GM12878 (cell line): Measurements from ENCODE around the gene AKT3. TPM values are rescaled to one million over a fixed set of nuclear protein-coding genes. Genes with fewer than 3 reads are reported as not detected.

Experiments used
- ATAC-seq: fragments of 200-7000 bp; cut with Tn5 transposase; 3 replicates; pipeline ENCODE4 v1.9.1; 2020; ENCODE audit warnings: mild to moderate bottlenecking, moderate library complexity
- BruUV-seq: library from RNA; stranded (reverse); fragments of 400-500 nt; replicated peaks from 2 replicates; lab custom pipeline; 2021; lab: Mats Ljungman, UMichigan
- CTCF ChIA-PET: fragments of 300-600 bp; sonication (Branson Sonifier 250); formaldehyde crosslinking; extraction: SDS; loops from one replicate; lab custom pipeline; 2021; ENCODE audit warnings: inconsistent platforms; lab: Yijun Ruan, JAX
- POLR2A ChIA-PET: fragments of 350-600 bp; formaldehyde crosslinking; extraction: SDS; loops from one replicate; lab custom pipeline; 2021; ENCODE audit warnings: inconsistent platforms; lab: Charles Lee
- RAD21 ChIA-PET: fragments of 300-600 bp; sonication (Branson Sonifier 250); formaldehyde crosslinking; loops from one replicate; lab custom pipeline; 2023; ENCODE audit warnings: antibody characterized with exemption; ENCODE audit not compliant: unreplicated experiment; lab: Charles Lee
- SMC1A ChIA-PET: fragments of 300-600 bp; sonication (Branson Sonifier 250); formaldehyde crosslinking; loops from one replicate; lab custom pipeline; 2023; ENCODE audit not compliant: unreplicated experiment, uncharacterized antibody; lab: Charles Lee
- DNase-seq: peaks from one replicate; pipeline ENCODE4 v3.0.0-alpha.2; 2011; ENCODE audit warnings: low read depth, low spot score
- FAIRE-seq: peaks from 3 replicates; lab custom pipeline; 2011; peaks lifted over from hg19 to GRCh38; lab: Jason Lieb, UNC
- H2AFZ ChIP-seq: 2 replicates; pipeline ENCODE4 v1.6.0; 2011; ENCODE audit warnings: low read depth, low read length, control low read depth; ENCODE audit not compliant: control insufficient read depth
- H3K27ac ChIP-seq: 2 replicates; pipeline ENCODE4 v1.5.1; 2011; ENCODE audit warnings: control low read depth; ENCODE audit not compliant: control insufficient read depth, insufficient read depth
- H3K27me3 ChIP-seq, 2 experiments: replicated peaks in 1 of 2; 2 replicates each; pipeline versions ENCODE4 v1.6.0 to v1.6.1; 2011; ENCODE audit warnings: low read length in 1 of 2; ENCODE audit not compliant: control insufficient read depth in 2 of 2, insufficient read depth in 2 of 2
- H3K36me3 ChIP-seq, 2 experiments: 2 replicates each; pipeline ENCODE4 v1.5.1; 2011; ENCODE audit warnings: low read length in 1 of 2; ENCODE audit not compliant: control insufficient read depth in 2 of 2, insufficient read depth in 2 of 2
- H3K4me1 ChIP-seq: 2 replicates; pipeline ENCODE4 v1.6.1; 2011; ENCODE audit warnings: mild to moderate bottlenecking, low read length, moderate library complexity, mixed read lengths; ENCODE audit not compliant: control insufficient read depth, insufficient read depth
- H3K4me2 ChIP-seq: 2 replicates; pipeline ENCODE4 v1.6.0; 2011; ENCODE audit warnings: control low read depth; ENCODE audit not compliant: control insufficient read depth, insufficient read depth
- H3K4me3 ChIP-seq: fragments of 200-600 bp; sonication (generic); 2 replicates; pipeline ENCODE4 v1.5.1; 2016
- H3K79me2 ChIP-seq: 2 replicates; pipeline ENCODE4 v1.6.0; 2011; ENCODE audit warnings: low read length; ENCODE audit not compliant: control insufficient read depth, insufficient read depth
- H3K9ac ChIP-seq: 2 replicates; pipeline ENCODE4 v1.8.0; 2011; ENCODE audit warnings: low read length, control low read depth, mixed read lengths; ENCODE audit not compliant: control insufficient read depth, insufficient read depth
- H3K9me3 ChIP-seq: replicated peaks from 3 replicates; pipeline ENCODE4 v1.5.1; 2011; ENCODE audit warnings: mild to moderate bottlenecking, low read length; ENCODE audit not compliant: control insufficient read depth, insufficient read depth
- H4K20me1 ChIP-seq: 2 replicates; pipeline ENCODE4 v1.6.0; 2011; ENCODE audit not compliant: control insufficient read depth, insufficient read depth
- BACH1 ChIP-seq: fragments of 450-650 bp; IDR thresholded peaks from 2 replicates; pipeline ENCODE4 v1.6.1; 2017; ENCODE audit warnings: mild to moderate bottlenecking, borderline replicate concordance
- BMI1 ChIP-seq: fragments of 450-650 bp; IDR thresholded peaks from 2 replicates; pipeline ENCODE4 v1.6.1; 2016; ENCODE audit warnings: mild to moderate bottlenecking, moderate library complexity, borderline replicate concordance
- CHD1 ChIP-seq: IDR thresholded peaks from 2 replicates; pipeline ENCODE4 v1.6.1; 2012; ENCODE audit warnings: low read depth, low read length, improper control_type of control experiment
- CREB1 ChIP-seq: IDR thresholded peaks from 2 replicates; pipeline ENCODE4 v1.6.1; 2012; ENCODE audit warnings: low read depth, mild to moderate bottlenecking, inconsistent platforms
- EZH2 ChIP-seq: IDR thresholded peaks from 2 replicates; pipeline ENCODE4 v1.6.1; 2012; ENCODE audit warnings: low read depth, mild to moderate bottlenecking, control low read depth, inconsistent platforms, low read length, borderline replicate concordance; ENCODE audit not compliant: control insufficient read depth
- MTA2 ChIP-seq: fragments of 450-650 bp; IDR thresholded peaks from 2 replicates; pipeline ENCODE4 v1.6.1; 2016; ENCODE audit warnings: low read depth, mild to moderate bottlenecking, moderate library complexity
- MTA3 ChIP-seq: IDR thresholded peaks from 2 replicates; pipeline ENCODE4 v1.6.1; 2012; ENCODE audit warnings: low read length, inconsistent platforms, borderline replicate concordance
- PML ChIP-seq: IDR thresholded peaks from 2 replicates; pipeline ENCODE4 v1.6.1; 2012; ENCODE audit warnings: low read length, inconsistent platforms
- RBBP5 ChIP-seq: fragments of 200-600 bp; sonication (generic); conservative IDR thresholded peaks from 2 replicates; pipeline ENCODE4 v1.6.1; 2016
- RFX5 ChIP-seq: IDR thresholded peaks from 2 replicates; pipeline ENCODE4 v1.6.1; 2011; ENCODE audit warnings: low read depth, low read length, improper control_type of control experiment
- SMAD5 ChIP-seq: IDR thresholded peaks from 2 replicates; pipeline ENCODE4 v1.6.1; 2016; ENCODE audit warnings: antibody characterized with exemption, low read depth
- SREBF2 ChIP-seq: IDR thresholded peaks from 2 replicates; pipeline ENCODE4 v1.6.1; 2012; ENCODE audit warnings: mild to moderate bottlenecking, low read length
- YY1 ChIP-seq: IDR thresholded peaks from 2 replicates; pipeline ENCODE4 v1.6.1; 2011; ENCODE audit warnings: low read depth, mild to moderate bottlenecking, low read length
- ZSCAN29 ChIP-seq: fragments of 450-650 bp; IDR thresholded peaks from 2 replicates; pipeline ENCODE4 v1.6.1; 2017; ENCODE audit warnings: mild to moderate bottlenecking, moderate library complexity
- WGBS: methylation state at CpG from one replicate; pipeline ENCODE4 v1.1.6; 2016; ENCODE audit warnings: low lambda C conversion rate; ENCODE audit not compliant: insufficient replicate concordance, insufficient coverage; ENCODE audit errors: missing lambda C conversion rate; 5-methylcytosine and 5-hydroxymethylcytosine counted together
- in situ Hi-C: fragments of 300-500 bp; cut with MboI; formaldehyde crosslinking; loops from 9 replicates; pipeline ENCODE4 v1.14.3; 2018; ENCODE audit warnings: mixed read lengths
- intact Hi-C: fragments of 100-400 bp; cut with micrococcal nuclease; formaldehyde crosslinking; loops from one replicate; pipeline ENCODE4 v1.14.2; 2022; ENCODE audit not compliant: unreplicated experiment
- polyA plus RNA-seq, 11 experiments: library from polyadenylated mRNA; depleted of rRNA in 4 of 11; unstranded in 6 of 11; stranded (reverse) in 5 of 11; fragments of >200 nt; fragmentation: Nextera tagmentation in 4 of 11; fragmentation: Illumina TruSeq in 1 of 11; extraction: Ambion mirVana in 4 of 11; extraction: Trizol in 1 of 11; gene quantifications; 1 replicate in 1 of 11; 2 replicates in 10 of 11; pipeline versions ENCODE4 v1.2.1 to v1.2.3, GENCODE V29; 2011 to 2016; ENCODE audit warnings: inconsistent platforms in 2 of 11, missing spikeins in 2 of 11, low read depth in 1 of 11
- total RNA-seq, 4 experiments: library from RNA; depleted of rRNA in 3 of 4; stranded (reverse); fragments of >200 nt in 3 of 4; fragmentation: Illumina TruSeq in 1 of 4; extraction: Trizol in 1 of 4; gene quantifications; 2 replicates each; pipeline versions ENCODE4 v1.2.1 to v1.2.3, GENCODE V29; 2013 to 2021
- TF ChIP-seq, protein P1 (sequence below): fragments of 450-650 bp; conservative IDR thresholded peaks from 2 replicates; pipeline ENCODE4 v1.6.1; 2017; ENCODE audit warnings: mild to moderate bottlenecking, moderate library complexity
- TF ChIP-seq, protein P2 (sequence below): IDR thresholded peaks from 2 replicates; pipeline ENCODE4 v1.6.1; 2011; ENCODE audit warnings: low read depth, low read length, improper control_type of control experiment, borderline replicate concordance
- TF ChIP-seq, protein P3 (sequence below): IDR thresholded peaks from 2 replicates; pipeline ENCODE4 v1.6.1; 2012; ENCODE audit warnings: mild to moderate bottlenecking, low read depth, low read length
- TF ChIP-seq, protein P4 (sequence below): fragments of 450-650 bp; IDR thresholded peaks from 2 replicates; pipeline ENCODE4 v1.6.1; 2017; ENCODE audit warnings: mild to moderate bottlenecking, low read depth, inconsistent platforms; ENCODE audit not compliant: poor library complexity, severe bottlenecking

The AKT3 gene
- total and polyA plus RNA-seq, 10 of the 15 experiments (the other 5 are each of a cell fraction or from before 2014, with no cell fraction given): 0.03 to 0.56 (median 0.19) TPM

DNA sequence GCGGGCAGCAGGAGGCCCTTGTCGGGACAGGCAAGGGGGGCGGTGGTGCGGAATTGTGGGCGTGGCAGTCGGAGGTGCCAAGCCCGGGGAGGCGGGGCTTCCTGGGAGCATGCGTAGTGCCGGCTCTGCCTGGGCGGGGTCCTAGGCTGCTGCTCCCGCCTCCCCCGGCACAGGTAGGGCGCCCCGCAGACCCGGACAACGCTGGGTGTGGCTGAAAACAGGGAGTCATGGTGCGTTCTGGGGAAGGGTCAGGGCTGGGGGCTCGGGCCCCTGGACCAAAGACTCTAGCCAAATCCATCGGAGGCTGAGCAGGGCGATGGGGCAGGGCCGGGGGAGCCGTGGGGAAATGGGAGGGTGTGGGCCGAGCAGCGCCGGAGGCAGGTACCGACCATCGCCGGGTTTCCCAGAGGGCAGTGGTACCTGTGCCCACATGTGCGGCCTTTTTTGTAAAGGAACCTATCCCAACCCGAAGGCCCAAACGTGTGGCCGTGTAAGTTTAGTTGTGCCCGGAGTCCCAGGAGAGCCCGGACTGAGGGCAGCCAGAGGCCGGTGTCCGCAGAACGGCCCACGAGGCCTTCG lies 362.3 kb downstream of the AKT3 start:
- H3K9me3 ChIP-seq: no peaks in the 10 kb centered on the region
- FAIRE-seq: no peak
- no peak for ATAC-seq
- POLR2A ChIA-PET: no interaction called here
- H3K36me3 ChIP-seq: no peaks in the 10 kb centered on the region; a peak in 1 of 4 replicates
- no peak overlapping the region for H3K9ac ChIP-seq
- TF ChIP-seq, protein P1, sequence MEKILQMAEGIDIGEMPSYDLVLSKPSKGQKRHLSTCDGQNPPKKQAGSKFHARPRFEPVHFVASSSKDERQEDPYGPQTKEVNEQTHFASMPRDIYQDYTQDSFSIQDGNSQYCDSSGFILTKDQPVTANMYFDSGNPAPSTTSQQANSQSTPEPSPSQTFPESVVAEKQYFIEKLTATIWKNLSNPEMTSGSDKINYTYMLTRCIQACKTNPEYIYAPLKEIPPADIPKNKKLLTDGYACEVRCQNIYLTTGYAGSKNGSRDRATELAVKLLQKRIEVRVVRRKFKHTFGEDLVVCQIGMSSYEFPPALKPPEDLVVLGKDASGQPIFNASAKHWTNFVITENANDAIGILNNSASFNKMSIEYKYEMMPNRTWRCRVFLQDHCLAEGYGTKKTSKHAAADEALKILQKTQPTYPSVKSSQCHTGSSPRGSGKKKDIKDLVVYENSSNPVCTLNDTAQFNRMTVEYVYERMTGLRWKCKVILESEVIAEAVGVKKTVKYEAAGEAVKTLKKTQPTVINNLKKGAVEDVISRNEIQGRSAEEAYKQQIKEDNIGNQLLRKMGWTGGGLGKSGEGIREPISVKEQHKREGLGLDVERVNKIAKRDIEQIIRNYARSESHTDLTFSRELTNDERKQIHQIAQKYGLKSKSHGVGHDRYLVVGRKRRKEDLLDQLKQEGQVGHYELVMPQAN: no peak
- TF ChIP-seq RBBP5 (no peak), BMI1 (no peak), CHD1 (no peak), YY1 (no peak), CREB1 (no peak), RFX5 (no peak), MTA2 (no peak), SREBF2 (no peak), EZH2 (no peak), SMAD5 (no peak), BACH1 (no peak), PML (no peak), ZSCAN29 (no peak), MTA3 (no peak)
- TF ChIP-seq, protein P2, sequence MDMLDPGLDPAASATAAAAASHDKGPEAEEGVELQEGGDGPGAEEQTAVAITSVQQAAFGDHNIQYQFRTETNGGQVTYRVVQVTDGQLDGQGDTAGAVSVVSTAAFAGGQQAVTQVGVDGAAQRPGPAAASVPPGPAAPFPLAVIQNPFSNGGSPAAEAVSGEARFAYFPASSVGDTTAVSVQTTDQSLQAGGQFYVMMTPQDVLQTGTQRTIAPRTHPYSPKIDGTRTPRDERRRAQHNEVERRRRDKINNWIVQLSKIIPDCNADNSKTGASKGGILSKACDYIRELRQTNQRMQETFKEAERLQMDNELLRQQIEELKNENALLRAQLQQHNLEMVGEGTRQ: no peak
- TF ChIP-seq, protein P3, sequence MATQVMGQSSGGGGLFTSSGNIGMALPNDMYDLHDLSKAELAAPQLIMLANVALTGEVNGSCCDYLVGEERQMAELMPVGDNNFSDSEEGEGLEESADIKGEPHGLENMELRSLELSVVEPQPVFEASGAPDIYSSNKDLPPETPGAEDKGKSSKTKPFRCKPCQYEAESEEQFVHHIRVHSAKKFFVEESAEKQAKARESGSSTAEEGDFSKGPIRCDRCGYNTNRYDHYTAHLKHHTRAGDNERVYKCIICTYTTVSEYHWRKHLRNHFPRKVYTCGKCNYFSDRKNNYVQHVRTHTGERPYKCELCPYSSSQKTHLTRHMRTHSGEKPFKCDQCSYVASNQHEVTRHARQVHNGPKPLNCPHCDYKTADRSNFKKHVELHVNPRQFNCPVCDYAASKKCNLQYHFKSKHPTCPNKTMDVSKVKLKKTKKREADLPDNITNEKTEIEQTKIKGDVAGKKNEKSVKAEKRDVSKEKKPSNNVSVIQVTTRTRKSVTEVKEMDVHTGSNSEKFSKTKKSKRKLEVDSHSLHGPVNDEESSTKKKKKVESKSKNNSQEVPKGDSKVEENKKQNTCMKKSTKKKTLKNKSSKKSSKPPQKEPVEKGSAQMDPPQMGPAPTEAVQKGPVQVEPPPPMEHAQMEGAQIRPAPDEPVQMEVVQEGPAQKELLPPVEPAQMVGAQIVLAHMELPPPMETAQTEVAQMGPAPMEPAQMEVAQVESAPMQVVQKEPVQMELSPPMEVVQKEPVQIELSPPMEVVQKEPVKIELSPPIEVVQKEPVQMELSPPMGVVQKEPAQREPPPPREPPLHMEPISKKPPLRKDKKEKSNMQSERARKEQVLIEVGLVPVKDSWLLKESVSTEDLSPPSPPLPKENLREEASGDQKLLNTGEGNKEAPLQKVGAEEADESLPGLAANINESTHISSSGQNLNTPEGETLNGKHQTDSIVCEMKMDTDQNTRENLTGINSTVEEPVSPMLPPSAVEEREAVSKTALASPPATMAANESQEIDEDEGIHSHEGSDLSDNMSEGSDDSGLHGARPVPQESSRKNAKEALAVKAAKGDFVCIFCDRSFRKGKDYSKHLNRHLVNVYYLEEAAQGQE: no peak
- TF ChIP-seq, protein P4, sequence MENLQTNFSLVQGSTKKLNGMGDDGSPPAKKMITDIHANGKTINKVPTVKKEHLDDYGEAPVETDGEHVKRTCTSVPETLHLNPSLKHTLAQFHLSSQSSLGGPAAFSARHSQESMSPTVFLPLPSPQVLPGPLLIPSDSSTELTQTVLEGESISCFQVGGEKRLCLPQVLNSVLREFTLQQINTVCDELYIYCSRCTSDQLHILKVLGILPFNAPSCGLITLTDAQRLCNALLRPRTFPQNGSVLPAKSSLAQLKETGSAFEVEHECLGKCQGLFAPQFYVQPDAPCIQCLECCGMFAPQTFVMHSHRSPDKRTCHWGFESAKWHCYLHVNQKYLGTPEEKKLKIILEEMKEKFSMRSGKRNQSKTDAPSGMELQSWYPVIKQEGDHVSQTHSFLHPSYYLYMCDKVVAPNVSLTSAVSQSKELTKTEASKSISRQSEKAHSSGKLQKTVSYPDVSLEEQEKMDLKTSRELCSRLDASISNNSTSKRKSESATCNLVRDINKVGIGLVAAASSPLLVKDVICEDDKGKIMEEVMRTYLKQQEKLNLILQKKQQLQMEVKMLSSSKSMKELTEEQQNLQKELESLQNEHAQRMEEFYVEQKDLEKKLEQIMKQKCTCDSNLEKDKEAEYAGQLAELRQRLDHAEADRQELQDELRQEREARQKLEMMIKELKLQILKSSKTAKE: no peak
- 94% methylated on average over 36 of the region's 40 CpGs for WGBS
- in situ Hi-C loops: no loop called here
- DNase-seq: no peak
- H3K79me2 ChIP-seq: no peaks in the 10 kb centered on the region
- H3K4me3 ChIP-seq: no peak overlapping the region
- SMC1A ChIA-PET: interaction anchor here (0.7 kb wide), 1 partner anchor 21 kb away, joined by 3 read pairs; no protein-coding TSS in a partner anchor
- H4K20me1 ChIP-seq: no peaks in the 10 kb centered on the region
- CTCF ChIA-PET: no interaction called here
- RAD21 ChIA-PET: no interaction called here
- BruUV-seq: no TSS peak
- no peak overlapping the region for H2AFZ ChIP-seq
- no peaks in the 10 kb centered on the region; a peak in 1 of 4 replicates for H3K27me3 ChIP-seq
- H3K27ac ChIP-seq: no peak overlapping the region
- no peak overlapping the region for H3K4me2 ChIP-seq
- intact Hi-C loops: no loop called here
- H3K4me1 ChIP-seq: no peaks in the 10 kb centered on the region; the same call in 1 of the 2 replicates
